RPMI7951 (cell line): ENCODE measurements around the gene GJB2. TPM values are rescaled to one million over a fixed set of nuclear protein-coding genes. Genes with fewer than 3 reads are reported as not detected.

ENCODE experiments used
- DNase-seq: peaks from one replicate; pipeline ENCODE4 v3.0.0-alpha.2; 2012; ENCODE audit warnings: low read depth
- total RNA-seq: library from RNA; depleted of rRNA; stranded (reverse); fragments of >200 nt; shearing (Covaris generic); gene quantifications from 2 replicates; pipeline ENCODE4 v1.2.3, GENCODE V29; 2014; rRNA removed

The GJB2 gene
- total RNA-seq, 1 experiment from 2014 or later, result 0.72 TPM

GRCh38 chr13:20142023-20142926, 50.5 kb downstream of the GJB2 start:
- no peak for DNase-seq

- DNase-seq, result no peak
Measured at GRCh38 chr13:20141238-20142022, 51.3 kb downstream of the GJB2 start.

- no peak for DNase-seq
Measured at GRCh38 chr13:20140487-20140886, 52.3 kb downstream of the GJB2 start.

- no peak for DNase-seq
Measured at GRCh38 chr13:20137875-20138274, 54.9 kb downstream of the GJB2 start.

Other genes starting within 250 kb of the GJB2 start
- 25.6 and 31.7 TPM in 2 replicates for gene ZMYM2, start 234.2 kb downstream of the GJB2 start, total RNA-seq
- gene GJA3, start 31.9 kb downstream of the GJB2 start, total RNA-seq, result 0.98 and 1.1 TPM in 2 replicates
- not detected in 2 replicates for gene GJB6, start 39.4 kb upstream of the GJB2 start, total RNA-seq